Measurements from ENCODE around the gene FAM107B.

GRCh38 chr10:14698829-14699170 is 75.9 kb downstream of the FAM107B start:
- TF ChIP-seq CTCF (tag by site-specific recombination; IDR thresholded peaks at IDR 0.05) = no peak
- TF ChIP-seq PRDM2 (tag by site-specific recombination; IDR thresholded peaks at IDR 0.05; ENCODE audit: borderline replicate concordance) = no peak
- TF ChIP-seq SP2 (tag by site-specific recombination; IDR thresholded peaks at IDR 0.05) = no peak
- no peak for TF ChIP-seq ZFP69B (tag by site-specific recombination; IDR thresholded peaks at IDR 0.05)
- TF ChIP-seq WT1 (tag by site-specific recombination; IDR thresholded peaks at IDR 0.05) = no peak
- no peak for TF ChIP-seq PBX3 (CRISPR knock-in tag; IDR thresholded peaks at IDR 0.05)
- TF ChIP-seq ZNF596 (tag by site-specific recombination; IDR thresholded peaks at IDR 0.05) = no peak
- TF ChIP-seq ZBTB20 (tag by site-specific recombination; IDR thresholded peaks at IDR 0.05) = no peak
- no peak for TF ChIP-seq ZNF768 (tag by site-specific recombination; IDR thresholded peaks at IDR 0.05)
- no peak for TF ChIP-seq TRIM28 (IDR thresholded peaks at IDR 0.05; ENCODE audit: borderline replicate concordance, low read length)
- TF ChIP-seq ZNF202 (tag by site-specific recombination; IDR thresholded peaks at IDR 0.05; ENCODE audit: borderline replicate concordance) = no peak
- TF ChIP-seq ZNF140 (tag by site-specific recombination; IDR thresholded peaks at IDR 0.05) = no peak

All from HEK293 (cell line).